Gastroesophageal sphincter (tissue), 4 donors: ENCODE results near the gene TFF3. TPM values are rescaled to one million over a fixed set of nuclear protein-coding genes. Genes with fewer than 3 reads are reported as not detected.
"Not testable (repeated sequence)": the region's sequence is repeated elsewhere in the genome, so short reads cannot be mapped to it uniquely, and the experiment has no call there.

Experiments
- ATAC-seq: fragments of 150-250 bp; one replicate; pipeline ENCODE4 v1.9.1; 2016; ENCODE audit warnings: mild to moderate bottlenecking, moderate library complexity
- H3K27ac ChIP-seq, 4 donors: fragments of 200-600 bp; sonication (generic) in 3 of 4; 1 replicate in 3 of 4; 2 replicates in 1 of 4; pipeline ENCODE4 v1.5.1; 2016 to 2019
- H3K27me3 ChIP-seq: fragments of 200-600 bp; sonication (generic); one replicate; pipeline ENCODE4 v1.5.1; 2019
- H3K36me3 ChIP-seq, 2 donors: fragments of 200-600 bp; sonication (generic); one replicate each; pipeline ENCODE4 v1.5.1; 2019; ENCODE audit warnings: control low read depth in 1 of 2
- H3K4me1 ChIP-seq, 3 donors: fragments of 200-600 bp; sonication (generic); 1 replicate in 2 of 3; 2 replicates in 1 of 3; pipeline ENCODE4 v1.5.1; 2016 to 2019; ENCODE audit warnings: control low read depth in 2 of 3
- H3K4me3 ChIP-seq, 2 donors: fragments of 200-600 bp; sonication (generic); one replicate each; pipeline ENCODE4 v1.5.1; 2019; ENCODE audit warnings: mild to moderate bottlenecking in 1 of 2, moderate library complexity in 1 of 2
- H3K9me3 ChIP-seq, 3 donors: fragments of 200-600 bp; sonication (generic); one replicate each; pipeline ENCODE4 v1.5.1; 2017 to 2019; ENCODE audit warnings: control low read depth in 2 of 3
- EP300 ChIP-seq: sonication (generic); formaldehyde crosslinking; IDR thresholded peaks from one replicate; pipeline ENCODE4 v1.6.1; 2017; ENCODE audit warnings: antibody characterized with exemption, mild to moderate bottlenecking
- POLR2A ChIP-seq, 2 donors: fragments of 450-650 bp; IDR thresholded peaks; one replicate each; pipeline ENCODE4 v1.6.1; 2017; ENCODE audit warnings: antibody characterized with exemption in 2 of 2, mild to moderate bottlenecking in 2 of 2, moderate library complexity in 1 of 2
- POLR2AphosphoS5 ChIP-seq: sonication (generic); formaldehyde crosslinking; IDR thresholded peaks from one replicate; pipeline ENCODE4 v1.6.1; 2017; ENCODE audit warnings: antibody characterized with exemption
- WGBS, 2 donors: methylation state at CpG; one replicate each; pipeline ENCODE4 v1.1.5; 2018; ENCODE audit warnings: low coverage in 1 of 2; 5-methylcytosine and 5-hydroxymethylcytosine counted together
- total RNA-seq, 4 donors: library from RNA; depleted of rRNA; stranded (reverse); fragments of >200 nt; gene quantifications; one replicate each; pipeline ENCODE4 v1.1.0, GENCODE V29; 2016
- TF ChIP-seq, protein P1 (sequence below), 4 experiments: fragments of 200-600 bp in 2 of 4; fragments of 450-650 bp in 2 of 4; sonication (generic) in 1 of 4; IDR thresholded peaks; one replicate each; pipeline ENCODE4 v1.5.1; 2017 to 2019; ENCODE audit warnings: antibody characterized with exemption in 4 of 4, mild to moderate bottlenecking in 2 of 4, moderate library complexity in 2 of 4

The TFF3 gene
- total RNA-seq, 4 donors from 2014 or later: 6.4 to 18.2 (median 10.5) TPM

GRCh38 chr21:42293649-42294272, 21.4 kb downstream of the TFF3 start:
- Histone ChIP-seq H3K9me3 (no peaks in the 10 kb centered on the region), H3K4me3 (no peak overlapping the region), H3K4me1 (no peaks in the 10 kb centered on the region), H3K27me3 (no peaks in the 10 kb centered on the region), H3K27ac (no peak overlapping the region), H3K36me3 (peaks cover 0 to 86% of the 10 kb centered on the region in 2 donors)
- WGBS, 2 donors: 88 to 91% methylated on average over 4 to 8 of the region's 17 CpGs
- TF ChIP-seq, protein P1, sequence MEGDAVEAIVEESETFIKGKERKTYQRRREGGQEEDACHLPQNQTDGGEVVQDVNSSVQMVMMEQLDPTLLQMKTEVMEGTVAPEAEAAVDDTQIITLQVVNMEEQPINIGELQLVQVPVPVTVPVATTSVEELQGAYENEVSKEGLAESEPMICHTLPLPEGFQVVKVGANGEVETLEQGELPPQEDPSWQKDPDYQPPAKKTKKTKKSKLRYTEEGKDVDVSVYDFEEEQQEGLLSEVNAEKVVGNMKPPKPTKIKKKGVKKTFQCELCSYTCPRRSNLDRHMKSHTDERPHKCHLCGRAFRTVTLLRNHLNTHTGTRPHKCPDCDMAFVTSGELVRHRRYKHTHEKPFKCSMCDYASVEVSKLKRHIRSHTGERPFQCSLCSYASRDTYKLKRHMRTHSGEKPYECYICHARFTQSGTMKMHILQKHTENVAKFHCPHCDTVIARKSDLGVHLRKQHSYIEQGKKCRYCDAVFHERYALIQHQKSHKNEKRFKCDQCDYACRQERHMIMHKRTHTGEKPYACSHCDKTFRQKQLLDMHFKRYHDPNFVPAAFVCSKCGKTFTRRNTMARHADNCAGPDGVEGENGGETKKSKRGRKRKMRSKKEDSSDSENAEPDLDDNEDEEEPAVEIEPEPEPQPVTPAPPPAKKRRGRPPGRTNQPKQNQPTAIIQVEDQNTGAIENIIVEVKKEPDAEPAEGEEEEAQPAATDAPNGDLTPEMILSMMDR (IDR thresholded peaks at IDR 0.05): no peak
- TF ChIP-seq POLR2AphosphoS5: no peak
- no peak for TF ChIP-seq EP300
- TF ChIP-seq POLR2A (IDR thresholded peaks at IDR 0.05): no peak
- no peak for ATAC-seq

GRCh38 chr21:42292563-42293142, 22.6 kb downstream of the TFF3 start:
- H3K36me3 ChIP-seq: peaks cover 0 to 93% of the 10 kb centered on the region in 2 donors
- ATAC-seq, H3K27ac ChIP-seq, H3K4me1 ChIP-seq, H3K27me3 ChIP-seq, H3K4me3 ChIP-seq, H3K9me3 ChIP-seq: not testable (repeated sequence)
- 92 to 95% methylated on average over 3 of the region's 4 CpGs for WGBS, 2 donors

DNA sequence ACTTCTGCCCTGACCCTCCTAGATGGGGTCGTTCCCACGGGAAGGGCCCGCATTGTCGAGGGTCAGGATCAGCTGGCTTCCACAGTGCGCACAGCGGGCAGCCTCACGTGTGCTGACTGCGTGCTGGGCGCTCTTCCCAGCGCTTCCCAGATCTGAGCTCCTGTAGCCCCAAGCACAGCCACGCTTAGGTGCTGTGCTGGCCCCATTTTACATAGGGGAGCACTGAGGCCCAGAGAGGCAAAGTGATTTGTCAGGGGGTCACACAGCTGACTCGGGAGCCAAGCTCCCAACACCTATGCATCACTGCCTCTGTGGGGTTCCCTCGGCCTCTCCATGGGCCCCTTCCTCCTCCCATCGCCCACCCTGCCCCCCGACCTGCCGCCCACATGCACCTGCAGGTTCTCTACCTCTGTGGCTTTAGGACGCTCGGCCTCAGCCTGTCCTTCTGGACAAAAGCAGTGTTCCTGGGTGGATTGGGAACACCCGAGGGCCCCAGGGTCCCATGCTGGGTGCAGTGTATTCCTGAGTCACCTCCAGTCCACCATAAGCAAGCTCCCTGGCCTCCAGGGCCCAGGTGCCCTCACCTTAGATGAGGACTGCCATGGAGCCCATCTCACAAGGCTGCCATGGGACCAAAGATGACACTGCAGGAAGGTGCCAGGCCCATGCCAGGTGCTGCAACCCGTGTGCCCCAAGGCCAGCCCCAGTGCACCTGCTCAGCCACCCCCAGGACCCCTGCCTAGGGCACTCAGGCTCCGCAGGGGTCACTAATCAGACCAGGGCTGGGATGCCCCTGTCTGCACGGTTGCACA, 23.3 kb downstream of the TFF3 start:
- H3K27ac ChIP-seq: no peak overlapping the region

GRCh38 chr21:42291003-42291750, 24.0 kb downstream of the TFF3 start:
- peaks cover 0 to 93% of the 10 kb centered on the region in 2 donors for H3K36me3 ChIP-seq
- peaks cover 0 to 5% (median 0%) of the 10 kb centered on the region in 3 donors for H3K9me3 ChIP-seq
- no peak for TF ChIP-seq POLR2AphosphoS5
- TF ChIP-seq, protein P1 (IDR thresholded peaks at IDR 0.05): no peak
- H3K27me3 ChIP-seq: no peaks in the 10 kb centered on the region
- H3K4me1 ChIP-seq: no peaks in the 10 kb centered on the region
- H3K27ac ChIP-seq: no peak overlapping the region
- 82% methylated on average over 7 of the region's 35 CpGs; no CpG with 5 or more reads in 1 of the 2 donors for WGBS, 2 donors
- H3K4me3 ChIP-seq: no peak overlapping the region
- no peak for ATAC-seq

More for the DNA sequence above, 23.3 kb downstream of the TFF3 start:
- TF ChIP-seq, protein P1 (IDR thresholded peaks at IDR 0.05): no peak
- no peak for TF ChIP-seq POLR2A (IDR thresholded peaks at IDR 0.05)
- no peak for TF ChIP-seq EP300
- no peak for TF ChIP-seq POLR2AphosphoS5
- Histone ChIP-seq H3K4me3 (no peak overlapping the region), H3K36me3 (peaks cover 0 to 93% of the 10 kb centered on the region in 2 donors), H3K27me3 (no peaks in the 10 kb centered on the region), H3K4me1 (no peaks in the 10 kb centered on the region), H3K9me3 (peaks cover 0 to 5% (median 0%) of the 10 kb centered on the region in 3 donors)
- 88% methylated on average over 4 of the region's 22 CpGs; no CpG with 5 or more reads in 1 of the 2 donors for WGBS, 2 donors
- no peak for ATAC-seq

GRCh38 chr21:42290505-42290904, 24.7 kb downstream of the TFF3 start:
- TF ChIP-seq, protein P1 (IDR thresholded peaks at IDR 0.05): no peak
- no peak for TF ChIP-seq POLR2AphosphoS5
- TF ChIP-seq EP300: no peak
- no peak for TF ChIP-seq POLR2A (IDR thresholded peaks at IDR 0.05)
- no peaks in the 10 kb centered on the region for H3K4me1 ChIP-seq
- no peak overlapping the region for H3K27ac ChIP-seq
- no peak overlapping the region for H3K4me3 ChIP-seq
- H3K9me3 ChIP-seq: peaks cover 0 to 5% (median 0%) of the 10 kb centered on the region in 3 donors
- WGBS, 2 donors: 13 to 46% methylated on average over 1 to 3 of the region's 3 CpGs
- no peak for ATAC-seq
- no peaks in the 10 kb centered on the region for H3K27me3 ChIP-seq
- peaks cover 0 to 95% of the 10 kb centered on the region in 2 donors for H3K36me3 ChIP-seq
